ENCODE measurements around the gene CLEC4G. TPM values are rescaled to one million over a fixed set of nuclear protein-coding genes. Genes with fewer than 3 reads are reported as not detected.

The CLEC4G gene
- total RNA-seq, 4 donors from 2014 or later, result 0.36 to 2.3 TPM; not detected in 2

- 60 to 68% methylated on average over 1 of the region's 1 CpG for WGBS, 2 donors
- DNase-seq (ENCODE audit: low spot score in 2 of 2), result no peak
- intact Hi-C loops (cut with DNase I; ENCODE audit: low total_unique reads), result no loop called here
- no peak overlapping the region for H3K4me3 ChIP-seq (ENCODE audit: low read depth, poor library complexity, severe bottlenecking)
- TF ChIP-seq POLR2A (IDR thresholded peaks at IDR 0.05), result no peak
- TF ChIP-seq CTCF (IDR thresholded peaks at IDR 0.05), result no peak
These were observed 4.2 kb upstream of the CLEC4G start for GRCh38 chr19:7736148-7736547.

- intact Hi-C loops (cut with DNase I; ENCODE audit: low total_unique reads), result no loop called here
- TF ChIP-seq POLR2A (IDR thresholded peaks at IDR 0.05) (no peak), CTCF (IDR thresholded peaks at IDR 0.05) (no peak)
- H3K4me3 ChIP-seq (ENCODE audit: low read depth, poor library complexity, severe bottlenecking), result no peak overlapping the region
- 51 to 57% methylated on average over 12 of the region's 12 CpGs for WGBS, 2 donors
- DNase-seq (ENCODE audit: low spot score in 2 of 2), result no peak
These were observed 2.6 kb upstream of the CLEC4G start for GRCh38 chr19:7734220-7735203.

GRCh38 chr19:7733376-7733775 is 1.5 kb upstream of the CLEC4G start:
- WGBS, 2 donors, result 68 to 71% methylated on average over 6 of the region's 6 CpGs
- no peak overlapping the region for H3K4me3 ChIP-seq (ENCODE audit: low read depth, poor library complexity, severe bottlenecking)
- no peak for TF ChIP-seq POLR2A (IDR thresholded peaks at IDR 0.05)
- TF ChIP-seq CTCF (IDR thresholded peaks at IDR 0.05), result no peak
- intact Hi-C loops (cut with DNase I; ENCODE audit: low total_unique reads), result no loop called here
- DNase-seq (ENCODE audit: low spot score in 2 of 2), result no peak

GRCh38 chr19:7731615-7732014 is 295 bp downstream of the CLEC4G start:
- intact Hi-C loops (cut with DNase I; ENCODE audit: low total_unique reads), result no loop called here
- 71 to 78% methylated on average over 4 to 5 of the region's 5 CpGs for WGBS, 2 donors
- no peak for DNase-seq (ENCODE audit: low spot score in 2 of 2)
- H3K4me3 ChIP-seq (ENCODE audit: low read depth, poor library complexity, severe bottlenecking), result no peak overlapping the region
- no peak for TF ChIP-seq POLR2A (IDR thresholded peaks at IDR 0.05)
- TF ChIP-seq CTCF (IDR thresholded peaks at IDR 0.05), result no peak

GRCh38 chr19:7731218-7731595 is 703 bp downstream of the CLEC4G start:
- intact Hi-C loops (cut with DNase I; ENCODE audit: low total_unique reads), result no loop called here
- DNase-seq (ENCODE audit: low spot score in 2 of 2), result no peak
- no peak overlapping the region for H3K4me3 ChIP-seq (ENCODE audit: low read depth, poor library complexity, severe bottlenecking)
- WGBS, 2 donors, result 60 to 73% methylated on average over 1 to 20 of the region's 39 CpGs
- TF ChIP-seq CTCF (IDR thresholded peaks at IDR 0.05) (no peak), POLR2A (IDR thresholded peaks at IDR 0.05) (no peak)
